Naive thymus-derived CD8-positive, alpha-beta T cell (primary cell): ENCODE data around the gene RFPL2. TPM values are rescaled to one million over a fixed set of nuclear protein-coding genes. Genes with fewer than 3 reads are reported as not detected.
"Not testable (repeated sequence)": the region's sequence is repeated elsewhere in the genome, so short reads cannot be mapped to it uniquely, and the experiment has no call there.

Experiments used
- ATAC-seq, 2 donors: fragments of 150-1000 bp; cut with Tn5 transposase in 1 of 2; sonication (Bioruptor Pico), chemical (Tn5 transposase) in 1 of 2; 1 replicate in 1 of 2; 2 replicates in 1 of 2; pipeline ENCODE4 v1.10.0; 2021; ENCODE audit warnings: mild to moderate bottlenecking in 2 of 2, moderate library complexity in 2 of 2
- POLR2A ChIA-PET: fragments of 350-600 bp; sonication (Branson Sonifier 250); formaldehyde crosslinking; loops from one replicate; lab custom pipeline; 2021; ENCODE audit warnings: antibody characterized with exemption; lab: Charles Lee
- DNase-seq, 10 donors: peaks; one replicate each; pipeline versions ENCODE4 v3.0.0 to v3.0.0-alpha.2; 2020 to 2022
- H3K27ac Mint-ChIP-seq, 10 donors: one replicate each; pipeline ENCODE4 v1.8.0; 2020 to 2022; ENCODE audit warnings: mild to moderate bottlenecking in 10 of 10, mixed read lengths in 10 of 10, moderate library complexity in 4 of 10, inconsistent platforms in 1 of 10
- H3K27me3 Mint-ChIP-seq, 5 donors: one replicate each; pipeline ENCODE4 v1.8.0; 2021 to 2022; ENCODE audit warnings: mixed read lengths in 5 of 5
- H3K36me3 Mint-ChIP-seq, 3 donors: one replicate each; pipeline ENCODE4 v1.8.0; 2020 to 2022; ENCODE audit warnings: mixed read lengths in 3 of 3, mild to moderate bottlenecking in 2 of 3, inconsistent platforms in 1 of 3
- H3K4me1 Mint-ChIP-seq, 4 donors: one replicate each; pipeline ENCODE4 v1.8.0; 2021 to 2022; ENCODE audit warnings: mixed read lengths in 4 of 4
- H3K4me3 Mint-ChIP-seq, 10 donors: one replicate each; pipeline ENCODE4 v1.8.0; 2020 to 2022; ENCODE audit warnings: mild to moderate bottlenecking in 10 of 10, mixed read lengths in 10 of 10, moderate library complexity in 6 of 10, inconsistent platforms in 1 of 10
- H3K9me3 Mint-ChIP-seq, 9 donors: one replicate each; pipeline ENCODE4 v1.8.0; 2020 to 2022; ENCODE audit warnings: mixed read lengths in 9 of 9, mild to moderate bottlenecking in 3 of 9, inconsistent platforms in 1 of 9, moderate library complexity in 1 of 9
- polyA plus RNA-seq, 3 donors: library from polyadenylated mRNA; unstranded; fragments of 300-500 nt; fragmentation: Illumina TruSeq; gene quantifications; one replicate each; pipeline ENCODE4 v1.2.3, GENCODE V29; 2021
- total RNA-seq, 8 experiments: library from RNA in 2 of 8; stranded (reverse) in 2 of 8; gene quantifications; one replicate each; pipeline ENCODE4 v1.2.3 and lab custom pipeline; 2021 to 2026

Gene RFPL2
- total and polyA plus RNA-seq, 5 experiments from 2014 or later = 0.69 to 2.4 (median 0.81) TPM; not detected in 2

DNA sequence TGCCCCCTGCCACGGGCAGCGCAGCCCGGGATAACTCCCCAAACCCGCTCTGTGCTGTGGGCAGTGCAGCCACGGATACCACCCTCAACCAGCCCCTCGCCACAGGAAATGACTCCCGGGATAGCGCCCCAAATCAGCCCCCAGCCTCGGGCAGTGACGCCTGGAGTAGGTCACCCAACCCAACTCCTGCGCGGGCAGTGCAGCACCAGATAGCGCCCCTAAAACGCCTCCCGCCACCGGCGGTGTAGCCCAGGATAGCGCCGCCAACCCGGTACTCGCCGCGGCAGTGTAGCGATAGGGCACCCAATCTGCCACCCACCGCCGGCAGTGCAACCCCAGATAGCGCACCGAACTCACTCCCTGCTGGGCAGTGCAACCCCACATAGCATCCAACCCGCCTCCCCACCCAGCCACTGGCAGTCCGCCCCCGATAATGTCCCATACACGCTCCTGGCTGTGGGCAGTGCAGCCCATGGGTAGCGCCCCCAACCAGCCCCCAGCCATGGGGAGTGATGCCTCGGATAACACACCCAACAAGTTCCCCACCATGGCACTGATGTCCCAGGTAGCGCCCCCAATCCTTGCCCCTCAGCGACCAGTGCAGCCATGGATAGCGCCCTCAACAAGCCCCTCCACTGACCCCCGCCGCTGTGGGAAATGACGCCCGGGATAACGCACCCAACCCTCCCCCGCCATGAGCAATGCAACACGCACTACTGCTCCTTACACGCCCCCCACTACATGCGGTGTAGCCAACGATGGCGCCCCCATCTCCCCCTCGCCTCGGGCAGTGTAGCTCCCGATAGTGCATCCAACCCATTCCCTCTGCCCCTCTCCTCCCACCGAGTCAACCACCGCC lies 1.5 kb downstream of the RFPL2 start:
- peaks cover 0 to 4% (median 0%) of the 10 kb centered on the region in 9 donors for H3K9me3 Mint-ChIP-seq
- no peak for DNase-seq

GRCh38 chr22:32202539-32203180 lies 2.2 kb downstream of the RFPL2 start:
- Mint-ChIP-seq H3K36me3 (no peaks in the 10 kb centered on the region), H3K4me1 (peaks cover 26 to 57% (median 38%) of the 10 kb centered on the region in 4 donors), H3K27me3 (peaks cover 0 to 57% (median 32%) of the 10 kb centered on the region in 5 donors), H3K4me3 (peak overlapping the region; percentile 40 to 88 (median 76)), H3K27ac (peak overlapping the region in 5 of 10 donors; percentile 15 to 80 (median 67)), H3K9me3 (peaks cover 0 to 4% (median 0%) of the 10 kb centered on the region in 9 donors)
- peak in 2 of 10 donors; percentile 25 to 26 for DNase-seq
- ATAC-seq = no peak
- POLR2A ChIA-PET = no interaction called here

More for the DNA sequence above, 1.5 kb downstream of the RFPL2 start:
- H3K27me3 Mint-ChIP-seq = peaks cover 0 to 56% (median 32%) of the 10 kb centered on the region in 5 donors
- H3K4me3 Mint-ChIP-seq = peak overlapping the region; percentile 54 to 88 (median 76)
- H3K27ac Mint-ChIP-seq = peak overlapping the region in 3 of 10 donors; percentile 15 to 27 (median 21)
- ATAC-seq = peak in 1 of 2 donors; percentile 24
- peaks cover 26 to 57% (median 38%) of the 10 kb centered on the region in 4 donors for H3K4me1 Mint-ChIP-seq
- no peaks in the 10 kb centered on the region for H3K36me3 Mint-ChIP-seq
- POLR2A ChIA-PET = interaction anchor here (1.1 kb wide), 1 partner anchor 9 kb away, joined by 3 read pairs; no protein-coding TSS in a partner anchor

DNA sequence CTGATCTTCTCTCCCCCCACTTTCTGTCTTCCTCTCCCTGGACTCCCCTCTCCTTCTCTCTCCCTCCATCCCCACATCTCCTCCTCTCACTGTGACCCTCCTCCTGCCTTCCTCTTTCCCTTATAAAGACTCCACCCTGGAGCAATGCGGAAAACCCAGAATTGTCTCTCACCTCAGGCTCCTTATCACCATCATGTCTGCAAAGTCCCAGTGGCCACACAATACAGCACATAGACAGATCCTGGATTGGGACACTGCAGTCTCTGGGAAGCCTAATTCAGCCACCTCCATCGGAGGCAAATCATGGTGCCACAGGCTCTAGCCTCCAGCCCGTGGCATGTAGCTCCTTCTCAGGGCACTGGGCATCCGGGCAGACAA lies 2.7 kb downstream of the RFPL2 start:
- Mint-ChIP-seq H3K27ac (peak overlapping the region in 4 of 10 donors; percentile 18 to 80 (median 48)), H3K36me3 (no peaks in the 10 kb centered on the region), H3K4me3 (peak overlapping the region in 9 of 10 donors; percentile 30 to 88 (median 78)), H3K9me3 (peaks cover 0 to 4% (median 0%) of the 10 kb centered on the region in 9 donors), H3K4me1 (peaks cover 25 to 54% (median 37%) of the 10 kb centered on the region in 4 donors), H3K27me3 (peaks cover 0 to 52% (median 31%) of the 10 kb centered on the region in 5 donors)
- POLR2A ChIA-PET = no interaction called here
- DNase-seq (no peak), ATAC-seq (no peak)

- DNase-seq (peak in 1 of 10 donors; percentile 25), ATAC-seq (no peak)
- peak overlapping the region in 3 of 10 donors; percentile 27 to 49 (median 41) for H3K27ac Mint-ChIP-seq
- no peaks in the 10 kb centered on the region for H3K36me3 Mint-ChIP-seq
- H3K9me3 Mint-ChIP-seq = peaks cover 0 to 4% (median 0%) of the 10 kb centered on the region in 9 donors
- H3K27me3 Mint-ChIP-seq = peaks cover 0 to 38% (median 24%) of the 10 kb centered on the region in 5 donors
- H3K4me3 Mint-ChIP-seq = peak overlapping the region in 1 of 10 donors; percentile 18
- H3K4me1 Mint-ChIP-seq = peaks cover 17 to 41% (median 31%) of the 10 kb centered on the region in 4 donors
- POLR2A ChIA-PET = no interaction called here
These were observed 4.1 kb downstream of the RFPL2 start for GRCh38 chr22:32200752-32201151.

GRCh38 chr22:32199961-32200360 lies 4.9 kb downstream of the RFPL2 start:
- Mint-ChIP-seq H3K4me3 (no peak overlapping the region), H3K9me3 (peaks cover 0 to 4% (median 0%) of the 10 kb centered on the region in 9 donors), H3K27ac (peak overlapping the region in 2 of 10 donors; percentile 32 to 51), H3K36me3 (no peaks in the 10 kb centered on the region), H3K27me3 (peaks cover 0 to 30% (median 22%) of the 10 kb centered on the region in 5 donors), H3K4me1 (peaks cover 16 to 40% (median 30%) of the 10 kb centered on the region in 4 donors)
- DNase-seq = no peak
- POLR2A ChIA-PET = no interaction called here
- no peak for ATAC-seq

GRCh38 chr22:32199341-32199740 lies 5.5 kb downstream of the RFPL2 start:
- DNase-seq = no peak
- H3K36me3 Mint-ChIP-seq = no peaks in the 10 kb centered on the region
- H3K27me3 Mint-ChIP-seq = peaks cover 0 to 24% (median 16%) of the 10 kb centered on the region in 5 donors
- no peak overlapping the region for H3K4me3 Mint-ChIP-seq
- H3K9me3 Mint-ChIP-seq = peaks cover 0 to 3% (median 0%) of the 10 kb centered on the region in 9 donors
- peak overlapping the region in 2 of 10 donors; percentile 17 to 35 for H3K27ac Mint-ChIP-seq
- ATAC-seq = no peak
- POLR2A ChIA-PET = no interaction called here
- peaks cover 12 to 35% (median 27%) of the 10 kb centered on the region in 4 donors for H3K4me1 Mint-ChIP-seq

DNA sequence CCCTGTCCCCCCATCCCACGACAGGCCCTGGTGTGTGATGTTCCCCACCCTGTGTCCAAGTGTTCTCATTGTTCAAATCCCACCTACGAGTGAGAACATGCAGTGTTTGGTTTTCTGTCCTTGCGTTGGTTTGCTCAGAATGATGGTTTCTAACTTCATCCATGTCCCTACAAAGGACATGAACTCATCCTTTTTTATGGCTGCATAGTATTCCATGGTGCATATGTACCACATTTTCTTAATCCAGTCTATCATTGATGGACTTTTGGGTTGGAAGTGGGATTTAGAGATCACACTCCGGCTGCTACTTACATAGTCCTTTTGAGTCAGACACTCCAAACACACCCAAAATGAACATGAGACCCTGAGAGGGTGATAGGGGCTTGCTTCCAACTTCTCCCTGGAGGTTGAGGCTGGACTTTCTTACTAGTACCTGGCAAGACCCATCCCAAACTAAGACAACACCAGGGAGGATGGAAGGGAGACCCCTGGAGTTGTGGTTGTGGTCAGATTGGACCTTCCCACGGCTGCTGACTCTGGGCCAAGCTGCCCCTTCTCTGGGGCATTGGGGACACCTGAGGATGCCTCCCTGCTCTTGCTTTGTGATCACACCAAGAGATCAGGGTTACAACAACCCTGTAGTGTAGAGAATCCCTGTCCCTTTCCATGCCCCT lies 7.2 kb downstream of the RFPL2 start:
- DNase-seq, POLR2A ChIA-PET, H3K27ac Mint-ChIP-seq, ATAC-seq, H3K4me3 Mint-ChIP-seq, H3K36me3 Mint-ChIP-seq, H3K9me3 Mint-ChIP-seq: not testable (repeated sequence)
- peaks cover 0 to 11% (median 5%) of the 10 kb centered on the region in 5 donors for H3K27me3 Mint-ChIP-seq
- peaks cover 11 to 20% (median 19%) of the 10 kb centered on the region in 4 donors for H3K4me1 Mint-ChIP-seq

DNA sequence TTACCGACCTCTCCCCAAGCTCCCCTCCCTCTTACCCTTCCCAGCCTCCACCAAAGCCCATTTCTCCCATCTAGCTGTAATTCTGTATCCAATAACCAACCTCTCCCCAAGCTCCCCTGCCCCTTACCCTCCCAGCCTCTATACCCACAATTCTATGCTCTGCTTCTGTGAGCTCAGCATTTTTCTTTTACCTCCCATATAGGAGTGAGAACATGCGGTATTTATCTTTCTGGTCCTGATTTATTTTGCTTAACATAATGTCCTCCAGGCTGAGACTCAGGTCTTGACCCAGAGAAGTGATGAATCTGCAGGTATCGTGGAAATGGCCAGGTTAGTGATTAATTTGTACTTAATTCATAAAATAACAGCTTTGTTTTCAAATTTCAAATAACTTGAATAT lies 9.0 kb downstream of the RFPL2 start:
- ATAC-seq, POLR2A ChIA-PET, H3K27ac Mint-ChIP-seq, DNase-seq, H3K4me3 Mint-ChIP-seq, H3K36me3 Mint-ChIP-seq, H3K9me3 Mint-ChIP-seq: not testable (repeated sequence)
- peaks cover 6 to 11% (median 7%) of the 10 kb centered on the region in 4 donors for H3K4me1 Mint-ChIP-seq
- peaks cover 5 to 11% (median 7%) of the 10 kb centered on the region in 5 donors for H3K27me3 Mint-ChIP-seq

GRCh38 chr22:32193346-32193745 lies 11.5 kb downstream of the RFPL2 start:
- H3K9me3 Mint-ChIP-seq, H3K4me1 Mint-ChIP-seq, DNase-seq, H3K27ac Mint-ChIP-seq, ATAC-seq, H3K4me3 Mint-ChIP-seq, POLR2A ChIA-PET, H3K36me3 Mint-ChIP-seq: not testable (repeated sequence)
- H3K27me3 Mint-ChIP-seq = peaks cover 1 to 15% (median 5%) of the 10 kb centered on the region in 5 donors

- POLR2A ChIA-PET, H3K9me3 Mint-ChIP-seq, H3K4me3 Mint-ChIP-seq, H3K27ac Mint-ChIP-seq, DNase-seq, H3K36me3 Mint-ChIP-seq, H3K4me1 Mint-ChIP-seq, ATAC-seq: not testable (repeated sequence)
- H3K27me3 Mint-ChIP-seq = peaks cover 7 to 18% (median 10%) of the 10 kb centered on the region in 5 donors
These were observed 13.9 kb downstream of the RFPL2 start for GRCh38 chr22:32191021-32191420.

- H3K4me1 Mint-ChIP-seq = no peaks in the 10 kb centered on the region
- ATAC-seq = no peak
These were observed 19.1 kb downstream of the RFPL2 start for GRCh38 chr22:32185821-32186220.

GRCh38 chr22:32183625-32184024 lies 21.2 kb downstream of the RFPL2 start:
- no peaks in the 10 kb centered on the region for H3K4me1 Mint-ChIP-seq
- no peak overlapping the region for H3K4me3 Mint-ChIP-seq
- POLR2A ChIA-PET = interaction anchor here (0.6 kb wide), 1 partner anchor 95 kb away, joined by 3 read pairs; no protein-coding TSS in a partner anchor
- H3K27ac Mint-ChIP-seq = no peak overlapping the region
- peaks cover 7 to 21% (median 10%) of the 10 kb centered on the region in 5 donors for H3K27me3 Mint-ChIP-seq
- peaks cover 0 to 2% (median 0%) of the 10 kb centered on the region in 9 donors for H3K9me3 Mint-ChIP-seq
- no peak for ATAC-seq
- DNase-seq = no peak
- H3K36me3 Mint-ChIP-seq = no peaks in the 10 kb centered on the region

More at GRCh38 chr22:32185821-32186220, 19.1 kb downstream of the RFPL2 start:
- DNase-seq = no peak
- Mint-ChIP-seq H3K27me3 (peaks cover 2 to 14% (median 8%) of the 10 kb centered on the region in 5 donors), H3K36me3 (no peaks in the 10 kb centered on the region), H3K9me3 (peaks cover 0 to 2% (median 0%) of the 10 kb centered on the region in 9 donors), H3K4me3 (no peak overlapping the region), H3K27ac (no peak overlapping the region)
- POLR2A ChIA-PET = no interaction called here
